HCT116 (cell line): Measurements from ENCODE around the gene XPO4. TPM values are rescaled to one million over a fixed set of nuclear protein-coding genes. Genes with fewer than 3 reads are reported as not detected.

Experiments used
- ATAC-seq: fragments of 200-7000 bp; cut with Tn5 transposase; 2 replicates; pipeline ENCODE4 v1.9.1; 2020; ENCODE audit warnings: mild to moderate bottlenecking, moderate library complexity
- BruUV-seq: library from RNA; stranded (reverse); fragments of 400-500 nt; replicated peaks from 2 replicates; lab custom pipeline; 2021; lab: Mats Ljungman, UMichigan
- CTCF ChIA-PET: fragments of 300-600 bp; sonication (Branson Sonifier 250); formaldehyde crosslinking; loops from one replicate; lab custom pipeline; 2021; ENCODE audit warnings: antibody characterized with exemption; lab: Charles Lee
- POLR2A ChIA-PET: fragments of 300-600, 350-600 bp; sonication (Branson Sonifier 250); formaldehyde crosslinking; loops from one replicate; lab custom pipeline; 2021; ENCODE audit warnings: antibody characterized with exemption; lab: Charles Lee
- RAD21 ChIA-PET, 2 experiments: fragments of 300-600 bp; sonication (Branson Sonifier 250); formaldehyde crosslinking; loops; one replicate each; lab custom pipeline; 2023; ENCODE audit warnings: low total read pairs in 2 of 2; ENCODE audit not compliant: uncharacterized antibody in 2 of 2, unreplicated experiment in 2 of 2, low non-redundant PET in 1 of 2; lab: Charles Lee
- DNase-seq: peaks from one replicate; pipeline ENCODE4 v3.0.0-alpha.2; 2010; ENCODE audit warnings: low read depth, low spot score
- H2AFZ ChIP-seq: fragments of 200-600 bp; shearing (Covaris generic), sonication (generic); 2 replicates; pipeline ENCODE4 v1.6.1; 2017; ENCODE audit warnings: low read depth, mixed run types, mixed read lengths, antibody characterized with exemption, low read length; ENCODE audit not compliant: poor library complexity, severe bottlenecking
- H3K27ac ChIP-seq: 2 replicates; pipeline ENCODE4 v1.5.1; 2012; ENCODE audit warnings: low read depth, low read length
- H3K27me3 ChIP-seq: fragments of 200-600 bp; sonication (generic); 2 replicates; pipeline ENCODE4 v1.6.1; 2016; ENCODE audit warnings: mixed run types, low read length, mixed read lengths; ENCODE audit not compliant: insufficient read depth
- H3K36me3 ChIP-seq, 2 experiments: fragments of 200-500 bp in 1 of 2; fragments of 200-600 bp in 1 of 2; sonication (Bioruptor generic) in 1 of 2; sonication (generic) in 1 of 2; 2 replicates each; pipeline versions ENCODE4 v1.5.1 to v1.6.1; 2014 to 2016; ENCODE audit warnings: low read length in 2 of 2, inconsistent platforms in 1 of 2, mixed read lengths in 1 of 2, mixed run types in 1 of 2; ENCODE audit not compliant: insufficient read depth in 2 of 2, control insufficient read depth in 1 of 2
- H3K4me1 ChIP-seq, 2 experiments: fragments of 200-600 bp in 1 of 2; sonication (generic) in 1 of 2; 2 replicates each; pipeline versions ENCODE4 v1.5.1 to v1.6.1; 2012 to 2017; ENCODE audit warnings: low read length in 2 of 2, inconsistent platforms in 1 of 2, mild to moderate bottlenecking in 1 of 2, mixed read lengths in 1 of 2, mixed run types in 1 of 2, moderate library complexity in 1 of 2; ENCODE audit not compliant: insufficient read depth in 2 of 2, control insufficient read depth in 1 of 2
- H3K4me2 ChIP-seq: fragments of 200-600 bp; sonication (generic); 2 replicates; pipeline ENCODE4 v1.6.1; 2017; ENCODE audit warnings: mixed run types, low read length, mixed read lengths
- H3K4me3 ChIP-seq, 2 experiments: fragments of 200-600 bp in 1 of 2; sonication (generic) in 1 of 2; replicated peaks in 1 of 2; 2 replicates each; pipeline ENCODE4 v1.5.1; 2011 to 2016; ENCODE audit warnings: low read length in 2 of 2, control low read depth in 1 of 2, low read depth in 1 of 2, mild to moderate bottlenecking in 1 of 2, mixed read lengths in 1 of 2, mixed run types in 1 of 2
- H3K79me2 ChIP-seq: fragments of 200-600 bp; sonication (generic); 2 replicates; pipeline ENCODE4 v1.6.1; 2017; ENCODE audit warnings: mild to moderate bottlenecking, mixed run types, low read length, moderate library complexity, mixed read lengths; ENCODE audit not compliant: insufficient read depth
- H3K9ac ChIP-seq: fragments of 200-600 bp; sonication (generic); 2 replicates; pipeline ENCODE4 v1.6.1; 2016; ENCODE audit warnings: low read length, mixed read lengths
- H3K9me2 ChIP-seq: fragments of 200-600 bp; sonication (generic), shearing (Covaris generic); 2 replicates; pipeline ENCODE4 v1.6.1; 2017; ENCODE audit warnings: mixed run types, mild to moderate bottlenecking, moderate library complexity; ENCODE audit not compliant: insufficient read depth
- H3K9me3 ChIP-seq, 2 experiments: fragments of 200-500 bp in 1 of 2; fragments of 200-600 bp in 1 of 2; sonication (Bioruptor generic) in 1 of 2; sonication (generic) in 1 of 2; 2 replicates each; pipeline ENCODE4 v1.6.1; 2014 to 2017; ENCODE audit warnings: low read length in 2 of 2, mixed read lengths in 2 of 2, inconsistent platforms in 1 of 2, low read depth in 1 of 2, mild to moderate bottlenecking in 1 of 2, mixed run types in 1 of 2, moderate library complexity in 1 of 2; ENCODE audit not compliant: control insufficient read depth in 1 of 2, insufficient read depth in 1 of 2
- H4K20me1 ChIP-seq: fragments of 200-600 bp; sonication (generic), shearing (Covaris generic); 2 replicates; pipeline ENCODE4 v1.6.1; 2017; ENCODE audit warnings: mixed run types, mild to moderate bottlenecking, moderate library complexity; ENCODE audit not compliant: insufficient read depth
- CEBPB ChIP-seq: IDR thresholded peaks from 2 replicates; pipeline ENCODE4 v1.6.1; 2012; ENCODE audit warnings: low read depth
- CTCF ChIP-seq, 3 experiments: fragments of 200-600 bp in 1 of 3; sonication (generic) in 1 of 3; IDR thresholded peaks in 2 of 3; conservative IDR thresholded peaks in 1 of 3; 2 replicates each; pipeline ENCODE4 v1.5.1; 2012 to 2017; ENCODE audit warnings: low read depth in 2 of 3, low read length in 2 of 3, antibody characterized with exemption in 1 of 3, borderline replicate concordance in 1 of 3, control low read depth in 1 of 3, mild to moderate bottlenecking in 1 of 3, mixed read lengths in 1 of 3, mixed run types in 1 of 3, moderate library complexity in 1 of 3; ENCODE audit not compliant: insufficient read depth in 1 of 3
- EGR1 ChIP-seq: IDR thresholded peaks from 2 replicates; pipeline ENCODE4 v1.6.1; 2012; ENCODE audit warnings: low read depth
- ELF1 ChIP-seq: IDR thresholded peaks from 2 replicates; pipeline ENCODE4 v1.6.1; 2012; ENCODE audit warnings: low read depth, borderline replicate concordance
- JUND ChIP-seq: IDR thresholded peaks from 2 replicates; pipeline ENCODE4 v1.6.1; 2012
- MAX ChIP-seq: IDR thresholded peaks from 2 replicates; pipeline ENCODE4 v1.6.1; 2012
- POLR2AphosphoS5 ChIP-seq: IDR thresholded peaks from 2 replicates; pipeline ENCODE4 v1.6.1; 2011; ENCODE audit warnings: mild to moderate bottlenecking, low read depth, low read length, moderate library complexity
- RAD21 ChIP-seq: IDR thresholded peaks from 2 replicates; pipeline ENCODE4 v1.6.1; 2012; ENCODE audit warnings: low read depth, mild to moderate bottlenecking
- SIN3A ChIP-seq: IDR thresholded peaks from 2 replicates; pipeline ENCODE4 v1.6.1; 2012; ENCODE audit warnings: low read depth
- SRF ChIP-seq: IDR thresholded peaks from 2 replicates; pipeline ENCODE4 v1.6.1; 2012; ENCODE audit warnings: low read depth
- TCF7L2 ChIP-seq: IDR thresholded peaks from 2 replicates; pipeline ENCODE4 v1.7.0; 2011; ENCODE audit warnings: borderline replicate concordance, inconsistent platforms; ENCODE audit not compliant: insufficient read depth, insufficient read length; ENCODE audit errors: extremely low read depth
- YY1 ChIP-seq: IDR thresholded peaks from 2 replicates; pipeline ENCODE4 v1.6.1; 2011; ENCODE audit warnings: low read length, low read depth, moderate library complexity, mild to moderate bottlenecking; ENCODE audit not compliant: insufficient replicate concordance; ENCODE audit errors: extremely low read depth
- ZBTB33 ChIP-seq: IDR thresholded peaks from 2 replicates; pipeline ENCODE4 v1.6.1; 2011; ENCODE audit warnings: mild to moderate bottlenecking, low read length, moderate library complexity; ENCODE audit not compliant: insufficient replicate concordance; ENCODE audit errors: extremely low read depth
- ZFX ChIP-seq: fragments of 450-650 bp; IDR thresholded peaks from 2 replicates; pipeline ENCODE4 v1.6.1; 2017
- intact Hi-C: fragments of 100-400 bp; cut with micrococcal nuclease; formaldehyde crosslinking; loops from 2 replicates; pipeline ENCODE4 v1.10.0; 2022
- total RNA-seq: library from RNA; stranded (reverse); gene quantifications from one replicate; pipeline ENCODE4 v1.2.1, GENCODE V29; 2021; ENCODE audit not compliant: unreplicated experiment

Gene XPO4
- total RNA-seq, 1 experiment from 2014 or later: 29.7 TPM

GRCh38 chr13:20923272-20923671, 20.7 kb upstream of the XPO4 start:
- ATAC-seq: no peak
- DNase-seq: no peak

DNA sequence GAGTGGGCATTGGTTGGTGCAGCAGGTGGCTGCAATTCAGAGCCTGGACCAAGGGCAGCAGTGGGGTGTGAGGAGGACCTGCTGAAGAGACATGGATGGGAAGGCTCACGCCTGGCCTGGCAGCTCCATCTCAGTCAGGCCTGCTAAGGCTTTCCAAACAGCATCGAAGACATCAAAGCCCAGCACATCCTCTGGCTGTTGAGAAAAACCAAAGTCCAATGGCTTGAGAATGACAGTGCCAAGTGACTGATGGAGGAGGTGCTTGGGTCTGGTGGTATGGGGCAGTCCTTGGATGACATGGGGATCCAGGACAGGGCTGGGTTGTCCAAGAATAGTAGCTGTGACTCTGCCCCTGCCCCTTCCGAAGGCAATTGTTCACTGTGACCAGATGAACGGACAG, 19.0 kb upstream of the XPO4 start:
- no peaks in the 10 kb centered on the region for H4K20me1 ChIP-seq
- H3K36me3 ChIP-seq: no peaks in the 10 kb centered on the region
- H2AFZ ChIP-seq: no peak overlapping the region
- no peaks in the 10 kb centered on the region for H3K27me3 ChIP-seq
- no peak overlapping the region for H3K27ac ChIP-seq
- ATAC-seq (no peak), DNase-seq (no peak)
- no peaks in the 10 kb centered on the region for H3K9me2 ChIP-seq
- no peaks in the 10 kb centered on the region for H3K9me3 ChIP-seq
- no TSS peak for BruUV-seq
- ChIA-PET POLR2A (no interaction called here), CTCF (no interaction called here), RAD21 (no interaction called here)
- H3K4me3 ChIP-seq: no peak overlapping the region
- no peak overlapping the region for H3K9ac ChIP-seq
- H3K79me2 ChIP-seq: no peaks in the 10 kb centered on the region
- no peaks in the 10 kb centered on the region for H3K4me1 ChIP-seq
- no peak overlapping the region for H3K4me2 ChIP-seq
- intact Hi-C loops: no loop called here
- TF ChIP-seq EGR1: no peak
- no peak for TF ChIP-seq YY1
- TF ChIP-seq TCF7L2: no peak
- TF ChIP-seq RAD21: no peak
- TF ChIP-seq CEBPB: no peak
- no peak for TF ChIP-seq MAX
- TF ChIP-seq ELF1: no peak
- TF ChIP-seq POLR2AphosphoS5: no peak
- TF ChIP-seq SIN3A: no peak
- TF ChIP-seq ZFX: no peak
- TF ChIP-seq CTCF (IDR thresholded peaks at IDR 0.05 in 2 of 3, conservative IDR thresholded peaks at IDR 0.05 in 1 of 3; ENCODE audit: borderline replicate concordance in 1 of 3, insufficient read depth in 1 of 3, low read depth in 2 of 3, low read length in 2 of 3): no peak

More at GRCh38 chr13:20923272-20923671, 20.7 kb upstream of the XPO4 start:
- Histone ChIP-seq H3K4me2 (no peak overlapping the region), H3K4me3 (no peak overlapping the region), H3K9me2 (no peaks in the 10 kb centered on the region), H4K20me1 (no peaks in the 10 kb centered on the region), H2AFZ (no peak overlapping the region), H3K4me1 (no peaks in the 10 kb centered on the region), H3K36me3 (no peaks in the 10 kb centered on the region), H3K9ac (no peak overlapping the region)
- ChIA-PET POLR2A (no interaction called here), RAD21 (no interaction called here)
- no TSS peak for BruUV-seq
- intact Hi-C loops: no loop called here
- TF ChIP-seq SRF (no peak), MAX (no peak), JUND (no peak), ELF1 (no peak), POLR2AphosphoS5 (no peak), ZBTB33 (no peak)
- TF ChIP-seq, all 23 proteins: peak for 0
- Histone ChIP-seq H3K27ac (no peak overlapping the region), H3K9me3 (no peaks in the 10 kb centered on the region), H3K79me2 (no peaks in the 10 kb centered on the region), H3K27me3 (no peaks in the 10 kb centered on the region)
- CTCF ChIA-PET: interaction anchor here (3.2 kb wide), 1 partner anchor 431 kb away, joined by 40 read pairs; no protein-coding TSS in a partner anchor
